Activated naive CD4-positive, alpha-beta T cell treated with anti-CD3 and anti-CD28 coated beads, Interleukin-2, amount 10 ng/mL, durations not matched to agents 7 days and 5 days (primary cell): ENCODE data around the gene SLC5A1.

ENCODE experiments used
- CTCF ChIA-PET: fragments of 350-600 bp; sonication (Branson Sonifier 250); formaldehyde crosslinking; loops from one replicate; lab custom pipeline; 2021; ENCODE audit warnings: antibody characterized with exemption; lab: Charles Lee
- DNase-seq: peaks from one replicate; pipeline ENCODE4 v3.0.0-alpha.2; 2020
- H3K27ac Mint-ChIP-seq: one replicate; pipeline ENCODE4 v1.8.0; 2021; ENCODE audit warnings: mild to moderate bottlenecking, moderate library complexity, mixed read lengths
- H3K27me3 Mint-ChIP-seq: one replicate; pipeline ENCODE4 v1.8.0; 2021; ENCODE audit warnings: mild to moderate bottlenecking, mixed read lengths
- H3K36me3 Mint-ChIP-seq: one replicate; pipeline ENCODE4 v1.8.0; 2021; ENCODE audit warnings: mixed read lengths
- H3K4me1 Mint-ChIP-seq: one replicate; pipeline ENCODE4 v1.8.0; 2021; ENCODE audit warnings: mixed read lengths
- H3K4me3 Mint-ChIP-seq: one replicate; pipeline ENCODE4 v1.8.0; 2021; ENCODE audit warnings: mild to moderate bottlenecking, moderate library complexity, mixed read lengths
- H3K9me3 Mint-ChIP-seq: one replicate; pipeline ENCODE4 v1.8.0; 2021; ENCODE audit warnings: mixed read lengths

The SLC5A1 gene

DNA sequence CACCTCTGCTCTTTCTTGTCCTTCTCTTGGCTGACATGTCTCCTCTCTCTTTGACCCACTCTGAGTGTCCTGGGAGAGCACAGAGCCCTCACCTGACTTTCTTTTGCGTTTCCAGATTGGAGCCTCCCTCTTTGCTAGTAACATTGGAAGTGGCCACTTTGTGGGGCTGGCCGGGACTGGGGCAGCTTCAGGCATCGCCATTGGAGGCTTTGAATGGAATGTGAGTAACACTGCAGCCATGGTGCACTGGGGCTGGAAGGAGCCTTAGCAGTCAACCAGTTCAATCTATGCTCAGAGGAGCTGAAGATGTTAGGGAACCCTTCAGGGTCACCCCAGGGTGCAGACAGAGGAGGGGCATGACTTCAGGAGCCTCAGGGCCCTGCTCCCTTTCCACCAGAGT, 23.8 kb downstream of the SLC5A1 start:
- Mint-ChIP-seq H3K27me3 (peaks cover 35% of the 10 kb centered on the region), H3K4me1 (no peaks in the 10 kb centered on the region), H3K36me3 (no peaks in the 10 kb centered on the region), H3K4me3 (no peak overlapping the region), H3K27ac (no peak overlapping the region), H3K9me3 (no peaks in the 10 kb centered on the region)
- CTCF ChIA-PET, result no interaction called here
- no peak for DNase-seq

- H3K27ac Mint-ChIP-seq, result no peak overlapping the region
- H3K4me1 Mint-ChIP-seq, result no peaks in the 10 kb centered on the region
- no peaks in the 10 kb centered on the region for H3K36me3 Mint-ChIP-seq
- H3K4me3 Mint-ChIP-seq, result no peak overlapping the region
- DNase-seq, result no peak
- peaks cover 34% of the 10 kb centered on the region for H3K27me3 Mint-ChIP-seq
- H3K9me3 Mint-ChIP-seq, result no peaks in the 10 kb centered on the region
- CTCF ChIA-PET, result no interaction called here
These were observed 24.6 kb downstream of the SLC5A1 start for GRCh38 chr22:32067613-32068012.

DNA sequence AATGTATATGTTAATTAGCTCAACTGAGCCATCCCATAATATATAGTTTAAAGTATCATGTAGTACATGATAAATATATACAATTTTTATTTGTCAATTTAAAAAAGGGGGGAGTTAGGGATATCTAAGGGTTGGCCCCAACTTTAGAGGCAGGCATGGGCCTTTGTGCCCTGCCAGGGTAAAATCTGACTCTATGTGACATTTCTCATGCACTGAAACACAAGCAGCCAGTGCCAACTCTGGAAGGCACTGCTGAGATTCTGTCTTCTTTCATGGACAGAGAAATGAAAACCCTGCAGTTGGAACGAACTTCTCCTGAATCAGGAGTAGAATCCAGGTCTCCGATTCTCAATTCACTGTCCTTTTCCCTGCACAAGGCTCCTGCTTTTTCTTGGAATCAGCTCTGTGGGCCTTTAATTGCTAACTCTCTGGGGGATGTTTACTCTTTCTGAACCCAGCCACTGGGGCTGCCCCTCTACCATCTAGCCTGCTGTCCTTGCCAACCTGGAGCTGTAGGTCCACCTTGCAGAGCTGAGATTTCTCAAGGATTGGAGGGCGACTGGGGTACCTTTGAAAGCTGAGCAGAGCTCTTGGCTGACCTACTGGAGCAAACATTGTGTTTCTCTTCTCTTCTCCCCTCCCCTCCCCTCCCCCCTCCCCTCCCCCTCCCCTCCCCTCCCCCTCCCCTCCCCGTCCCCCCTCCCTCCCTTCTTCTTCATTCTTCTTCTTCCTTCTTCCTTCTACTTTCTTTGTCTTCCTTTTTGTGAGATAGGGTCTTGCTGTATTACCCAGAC, 26.7 kb downstream of the SLC5A1 start:
- Mint-ChIP-seq H3K4me1 (no peaks in the 10 kb centered on the region), H3K36me3 (no peaks in the 10 kb centered on the region), H3K27ac (no peak overlapping the region), H3K9me3 (no peaks in the 10 kb centered on the region), H3K4me3 (no peak overlapping the region), H3K27me3 (peaks cover 29% of the 10 kb centered on the region)
- DNase-seq, result no peak
- CTCF ChIA-PET, result interaction anchor here (0.7 kb wide), 1 partner anchor 99 kb away, joined by 4 read pairs; no protein-coding TSS in a partner anchor

DNA sequence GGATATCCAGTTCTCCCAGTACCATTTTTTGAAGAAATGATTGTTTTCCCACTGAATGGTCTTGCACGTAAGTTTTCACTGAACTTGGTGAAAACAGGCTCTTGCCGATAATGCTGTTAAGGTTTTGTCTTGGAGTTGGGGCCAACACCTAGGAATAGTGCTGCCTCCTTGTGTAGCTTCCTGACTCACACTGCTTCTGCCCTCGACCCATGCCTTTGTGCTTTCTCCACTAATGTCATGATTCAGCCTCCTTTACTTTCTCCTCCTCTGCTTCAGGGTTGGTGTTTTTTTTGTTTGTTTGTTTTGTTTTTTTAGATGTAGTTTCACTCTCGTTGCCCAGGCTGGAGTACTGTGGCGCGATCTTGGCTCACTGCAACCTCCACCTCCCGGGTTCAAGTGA, 30.2 kb downstream of the SLC5A1 start:
- H3K27me3 Mint-ChIP-seq, result peaks cover 36% of the 10 kb centered on the region
- CTCF ChIA-PET, result no interaction called here
- H3K9me3 Mint-ChIP-seq, result no peaks in the 10 kb centered on the region
- no peak overlapping the region for H3K27ac Mint-ChIP-seq
- H3K36me3 Mint-ChIP-seq, result no peaks in the 10 kb centered on the region
- DNase-seq, result no peak
- H3K4me3 Mint-ChIP-seq, result no peak overlapping the region
- H3K4me1 Mint-ChIP-seq, result no peaks in the 10 kb centered on the region

GRCh38 chr22:32073823-32074380, 30.8 kb downstream of the SLC5A1 start:
- no peak for DNase-seq
- no peaks in the 10 kb centered on the region for H3K4me1 Mint-ChIP-seq
- no peaks in the 10 kb centered on the region for H3K36me3 Mint-ChIP-seq
- CTCF ChIA-PET, result no interaction called here
- peaks cover 33% of the 10 kb centered on the region for H3K27me3 Mint-ChIP-seq
- no peaks in the 10 kb centered on the region for H3K9me3 Mint-ChIP-seq
- H3K4me3 Mint-ChIP-seq, result no peak overlapping the region
- H3K27ac Mint-ChIP-seq, result no peak overlapping the region

- Mint-ChIP-seq H3K9me3 (no peaks in the 10 kb centered on the region), H3K36me3 (no peaks in the 10 kb centered on the region), H3K4me3 (no peak overlapping the region), H3K4me1 (no peaks in the 10 kb centered on the region), H3K27ac (no peak overlapping the region), H3K27me3 (peaks cover 35% of the 10 kb centered on the region)
- DNase-seq, result no peak
- CTCF ChIA-PET, result no interaction called here
These were observed 33.1 kb downstream of the SLC5A1 start for GRCh38 chr22:32075997-32076760.

DNA sequence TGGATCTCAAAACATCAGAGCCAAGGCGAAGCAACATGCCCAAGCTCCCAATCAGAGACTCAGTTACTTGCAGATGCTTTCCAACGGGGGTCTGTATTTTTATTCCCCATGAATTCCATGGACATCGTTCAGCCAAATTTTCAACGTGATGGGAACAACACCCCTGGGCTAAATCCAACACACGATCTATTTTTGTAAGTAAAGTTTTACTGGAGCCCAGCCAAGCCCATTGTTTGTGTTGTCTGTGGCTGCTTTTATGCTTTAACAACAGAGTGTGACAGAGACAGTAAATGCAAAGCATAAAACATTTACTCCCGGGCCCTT, 33.7 kb downstream of the SLC5A1 start:
- CTCF ChIA-PET, result no interaction called here
- H3K9me3 Mint-ChIP-seq, result no peaks in the 10 kb centered on the region
- peaks cover 36% of the 10 kb centered on the region for H3K27me3 Mint-ChIP-seq
- no peaks in the 10 kb centered on the region for H3K4me1 Mint-ChIP-seq
- no peak overlapping the region for H3K4me3 Mint-ChIP-seq
- DNase-seq, result no peak
- no peak overlapping the region for H3K27ac Mint-ChIP-seq
- no peaks in the 10 kb centered on the region for H3K36me3 Mint-ChIP-seq

GRCh38 chr22:32077151-32077550, 34.1 kb downstream of the SLC5A1 start:
- Mint-ChIP-seq H3K9me3 (no peaks in the 10 kb centered on the region), H3K27me3 (peaks cover 39% of the 10 kb centered on the region), H3K4me3 (no peak overlapping the region), H3K27ac (no peak overlapping the region), H3K4me1 (no peaks in the 10 kb centered on the region), H3K36me3 (no peaks in the 10 kb centered on the region)
- CTCF ChIA-PET, result no interaction called here
- no peak for DNase-seq

- no peak overlapping the region for H3K27ac Mint-ChIP-seq
- H3K27me3 Mint-ChIP-seq, result peaks cover 37% of the 10 kb centered on the region
- H3K9me3 Mint-ChIP-seq, result no peaks in the 10 kb centered on the region
- no peak for DNase-seq
- H3K4me1 Mint-ChIP-seq, result peaks cover 4% of the 10 kb centered on the region
- no peaks in the 10 kb centered on the region for H3K36me3 Mint-ChIP-seq
- CTCF ChIA-PET, result interaction anchor here (1.1 to 3.7 kb wide), 2 partner anchors 102 kb away, joined by 7 to 35 read pairs; no protein-coding TSS in a partner anchor
- no peak overlapping the region for H3K4me3 Mint-ChIP-seq
These were observed 36.3 kb downstream of the SLC5A1 start for GRCh38 chr22:32079130-32080089.

DNA sequence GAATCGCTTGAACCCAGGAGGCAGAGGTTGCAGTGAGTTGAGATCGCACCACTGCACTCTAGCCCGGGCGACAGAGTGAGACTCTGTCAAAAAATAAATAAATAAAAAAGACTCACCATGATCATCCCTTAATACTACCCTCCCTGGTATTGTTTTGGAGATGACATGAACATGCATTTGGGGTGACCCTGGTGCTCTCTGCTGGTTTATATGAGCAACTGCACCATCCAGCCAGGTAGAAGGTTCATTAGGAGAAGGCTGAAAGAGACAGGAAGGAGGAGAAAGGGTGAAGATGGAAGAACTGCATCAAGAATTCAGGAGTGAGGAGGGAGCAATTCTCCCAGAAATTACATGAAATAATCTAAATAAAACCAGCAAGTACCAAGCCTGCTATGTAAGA, 37.8 kb downstream of the SLC5A1 start:
- H3K36me3 Mint-ChIP-seq, result no peaks in the 10 kb centered on the region
- peaks cover 4% of the 10 kb centered on the region for H3K4me1 Mint-ChIP-seq
- peak; percentile 38 for DNase-seq
- no peak overlapping the region for H3K27ac Mint-ChIP-seq
- CTCF ChIA-PET, result interaction anchor here (0.7 to 3.7 kb wide), 3 partner anchors 104 to 111 kb away, joined by 3 to 35 read pairs (median 6); no protein-coding TSS in a partner anchor
- no peak overlapping the region for H3K4me3 Mint-ChIP-seq
- H3K9me3 Mint-ChIP-seq, result no peaks in the 10 kb centered on the region
- peaks cover 27% of the 10 kb centered on the region for H3K27me3 Mint-ChIP-seq

GRCh38 chr22:32082331-32082730, 39.3 kb downstream of the SLC5A1 start:
- no peak for DNase-seq
- Mint-ChIP-seq H3K9me3 (no peaks in the 10 kb centered on the region), H3K36me3 (no peaks in the 10 kb centered on the region), H3K4me1 (peaks cover 4% of the 10 kb centered on the region), H3K27me3 (peaks cover 25% of the 10 kb centered on the region), H3K27ac (no peak overlapping the region), H3K4me3 (no peak overlapping the region)
- CTCF ChIA-PET, result interaction anchor here (1.2 to 3.7 kb wide), 2 partner anchors 105 to 417 kb away, joined by 3 to 35 read pairs; no protein-coding TSS in a partner anchor

DNA sequence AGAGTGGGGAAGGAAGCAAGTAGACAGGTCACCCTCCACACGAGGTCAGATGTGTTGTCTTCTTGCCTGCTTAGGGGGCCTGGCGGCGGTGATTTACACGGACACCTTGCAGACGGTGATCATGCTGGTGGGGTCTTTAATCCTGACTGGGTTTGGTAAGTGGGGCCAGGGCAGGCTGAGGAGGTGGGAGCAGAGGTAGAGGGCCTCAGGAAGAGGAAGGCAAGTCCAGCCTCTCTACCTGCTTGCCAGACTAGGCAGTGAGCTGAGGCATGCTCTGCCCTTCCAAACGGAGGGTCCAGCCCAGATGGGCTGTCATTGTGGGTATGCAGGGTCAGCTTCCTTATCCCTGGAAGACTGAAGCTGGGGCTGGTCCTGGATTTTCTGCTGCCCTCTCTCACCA, 39.9 kb downstream of the SLC5A1 start:
- no peak for DNase-seq
- Mint-ChIP-seq H3K9me3 (no peaks in the 10 kb centered on the region), H3K36me3 (no peaks in the 10 kb centered on the region), H3K4me1 (peaks cover 4% of the 10 kb centered on the region), H3K27me3 (peaks cover 30% of the 10 kb centered on the region), H3K4me3 (no peak overlapping the region), H3K27ac (no peak overlapping the region)
- CTCF ChIA-PET, result interaction anchor here (0.7 to 3.7 kb wide), 2 partner anchors 106 to 112 kb away, joined by 3 to 35 read pairs; no protein-coding TSS in a partner anchor

- Mint-ChIP-seq H3K36me3 (no peaks in the 10 kb centered on the region), H3K4me3 (no peak overlapping the region), H3K9me3 (no peaks in the 10 kb centered on the region), H3K27me3 (peaks cover 36% of the 10 kb centered on the region), H3K27ac (no peak overlapping the region), H3K4me1 (peaks cover 4% of the 10 kb centered on the region)
- DNase-seq, result no peak
- CTCF ChIA-PET, result interaction anchor here (0.7 kb wide), 1 partner anchor 113 kb away, joined by 3 read pairs; no protein-coding TSS in a partner anchor
These were observed 40.8 kb downstream of the SLC5A1 start for GRCh38 chr22:32083814-32084213.
